Measurements from ENCODE around the gene METTL16. TPM values are rescaled to one million over a fixed set of nuclear protein-coding genes. Genes with fewer than 3 reads are reported as not detected.
"Not testable (repeated sequence)": the region's sequence is repeated elsewhere in the genome, so short reads cannot be mapped to it uniquely, and the experiment has no call there.

Gene METTL16, protein sequence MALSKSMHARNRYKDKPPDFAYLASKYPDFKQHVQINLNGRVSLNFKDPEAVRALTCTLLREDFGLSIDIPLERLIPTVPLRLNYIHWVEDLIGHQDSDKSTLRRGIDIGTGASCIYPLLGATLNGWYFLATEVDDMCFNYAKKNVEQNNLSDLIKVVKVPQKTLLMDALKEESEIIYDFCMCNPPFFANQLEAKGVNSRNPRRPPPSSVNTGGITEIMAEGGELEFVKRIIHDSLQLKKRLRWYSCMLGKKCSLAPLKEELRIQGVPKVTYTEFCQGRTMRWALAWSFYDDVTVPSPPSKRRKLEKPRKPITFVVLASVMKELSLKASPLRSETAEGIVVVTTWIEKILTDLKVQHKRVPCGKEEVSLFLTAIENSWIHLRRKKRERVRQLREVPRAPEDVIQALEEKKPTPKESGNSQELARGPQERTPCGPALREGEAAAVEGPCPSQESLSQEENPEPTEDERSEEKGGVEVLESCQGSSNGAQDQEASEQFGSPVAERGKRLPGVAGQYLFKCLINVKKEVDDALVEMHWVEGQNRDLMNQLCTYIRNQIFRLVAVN
- 15.7 TPM for polyA plus RNA-seq (2012; ENCODE audit: low read depth, missing spikeins)

DNA sequence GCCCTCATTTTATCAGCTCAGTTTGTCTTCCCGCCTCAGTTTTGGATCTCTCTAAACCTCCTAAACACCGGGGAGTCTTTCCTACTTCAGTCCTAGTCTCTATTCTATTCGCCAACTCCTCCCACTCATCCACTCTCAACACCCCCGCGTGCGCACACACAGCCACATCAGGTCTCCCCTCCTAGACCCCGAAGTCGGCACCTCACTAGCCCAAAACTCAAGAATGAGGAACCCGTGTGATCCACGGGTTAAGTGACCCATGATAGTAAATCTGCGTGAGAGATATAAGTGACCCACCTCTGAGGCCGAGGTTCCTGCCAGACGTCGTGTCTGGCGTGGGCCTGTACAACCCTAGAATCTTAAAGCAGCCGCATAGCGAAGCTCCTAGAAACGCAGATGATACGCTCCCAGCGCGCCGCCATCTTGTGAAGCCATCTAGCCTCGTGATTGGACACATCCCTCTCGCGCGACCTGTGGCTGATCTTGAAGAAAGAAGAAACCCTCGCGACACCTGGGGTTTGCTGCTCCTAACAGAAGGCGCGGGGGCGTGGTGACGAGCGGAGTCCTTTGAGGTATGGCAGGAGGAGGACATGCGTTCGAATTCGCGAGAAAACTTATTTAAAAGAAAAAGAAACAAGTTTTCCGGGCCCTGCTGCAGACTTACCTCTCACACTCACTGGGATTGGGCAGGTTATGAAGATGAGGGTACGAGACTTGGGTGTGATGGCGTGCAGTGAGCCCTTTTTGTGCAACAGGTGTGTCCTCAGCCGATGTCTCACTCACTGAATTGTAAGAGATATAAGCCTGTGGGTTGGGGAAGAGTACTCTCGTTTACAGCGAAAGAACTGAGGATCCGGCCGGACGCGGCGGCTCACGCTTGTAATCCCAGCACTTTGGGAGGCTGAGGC is at the start of gene METTL16:
METTL16 (minus strand) TSS at position 427 of the 908 bp plus-strand sequence. CDS start 9,557 bp downstream, outside the sequence.
- DNase-seq (ENCODE audit: insufficient read length, low spot score) (peak; percentile 90), FAIRE-seq (peak; percentile 95)
- TF ChIP-seq POLR2A (IDR thresholded peaks at IDR 0.05; ENCODE audit: low read depth, low read length) = peak; percentile 92
- peak; percentile 31; the same call in 1 of the 2 replicates for TF ChIP-seq SPI1 (IDR thresholded peaks at IDR 0.05; ENCODE audit: low read depth, low read length)
- TF ChIP-seq POLR2AphosphoS5 (IDR thresholded peaks at IDR 0.05; ENCODE audit: low read depth, low read length) = peak; percentile 80
- TF ChIP-seq PAX5 (IDR thresholded peaks at IDR 0.05; ENCODE audit: insufficient read depth, low read length, severe bottlenecking) = no peak
- TF ChIP-seq POU2F2 (IDR thresholded peaks at IDR 0.05; ENCODE audit: low read depth, low read length) = no peak; the same call in 1 of the 2 replicates
- peak; percentile 89 for TF ChIP-seq TAF1 (IDR thresholded peaks at IDR 0.05; ENCODE audit: low read depth, low read length)

DNA sequence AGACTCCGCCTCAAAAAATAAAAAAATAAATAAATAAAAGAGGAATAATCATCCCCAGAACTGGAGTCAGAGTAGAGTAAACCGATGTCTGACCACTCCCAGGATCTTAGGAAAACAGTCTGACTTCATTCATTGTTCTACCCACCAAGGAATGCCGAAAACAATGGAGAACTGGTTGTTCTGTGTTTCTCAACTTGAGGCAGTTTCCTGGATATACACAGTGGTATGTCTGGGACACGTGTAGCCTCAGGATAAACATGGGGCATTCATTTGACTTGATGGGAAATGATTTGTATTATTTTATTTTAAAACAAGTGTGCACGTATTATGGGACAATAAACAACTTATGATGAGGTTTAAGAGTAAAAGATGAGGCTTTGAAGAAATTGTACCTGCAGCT is 49.0 kb upstream of the METTL16 start:
- FAIRE-seq (no peak), DNase-seq (ENCODE audit: insufficient read length, low spot score) (no peak)
- no peak for TF ChIP-seq POLR2A (IDR thresholded peaks at IDR 0.05; ENCODE audit: low read depth, low read length)

DNA sequence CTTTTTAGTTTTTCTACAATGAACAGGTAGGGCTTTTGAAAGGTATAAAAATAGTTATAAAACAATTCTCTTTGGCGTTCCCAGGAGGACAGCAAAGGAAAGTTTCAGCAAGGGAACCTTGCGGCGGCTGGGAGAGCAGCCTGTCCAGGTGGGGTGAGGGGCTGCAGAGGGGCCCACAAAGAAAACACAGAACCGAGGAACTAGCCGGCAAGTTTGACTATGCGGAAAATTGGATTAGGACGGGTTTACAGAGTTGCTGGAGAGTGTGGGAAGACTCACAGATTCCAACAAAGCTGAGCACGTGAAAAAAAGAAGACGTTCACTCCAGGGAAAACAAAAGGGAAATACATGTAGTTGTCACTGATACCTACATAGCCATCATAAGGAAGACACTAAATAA is 40.2 kb upstream of the METTL16 start:
- no peak for TF ChIP-seq POU2F2 (IDR thresholded peaks at IDR 0.05; ENCODE audit: low read depth, low read length)
- no peak for TF ChIP-seq SPI1 (IDR thresholded peaks at IDR 0.05; ENCODE audit: low read depth, low read length)
- no peak for TF ChIP-seq TAF1 (IDR thresholded peaks at IDR 0.05; ENCODE audit: low read depth, low read length)
- DNase-seq (ENCODE audit: insufficient read length, low spot score) (no peak), FAIRE-seq (no peak)

DNA sequence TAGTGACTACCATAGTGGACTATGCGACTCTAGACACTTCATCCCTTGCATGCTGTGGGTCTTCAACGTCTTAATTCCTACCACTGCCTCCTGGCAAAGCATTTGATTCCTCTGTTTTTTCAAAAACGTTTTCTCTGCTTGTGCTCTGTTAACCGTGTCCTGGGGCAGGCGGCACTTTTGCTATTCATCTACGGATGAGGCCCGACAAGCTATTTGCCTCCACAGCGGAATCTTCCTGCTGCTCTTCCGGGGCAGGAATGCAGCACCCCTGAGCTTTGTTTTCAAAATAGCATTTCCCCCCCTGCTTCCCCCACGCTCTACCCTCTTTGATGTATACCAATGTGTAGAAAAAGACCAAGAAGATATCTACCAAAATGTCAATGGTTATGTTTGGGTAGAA is 39.8 kb upstream of the METTL16 start:
- DNase-seq (ENCODE audit: insufficient read length, low spot score) = no peak
- no peak for FAIRE-seq
- TF ChIP-seq POU2F2 (IDR thresholded peaks at IDR 0.05; ENCODE audit: low read depth, low read length) = no peak
- TF ChIP-seq SPI1 (IDR thresholded peaks at IDR 0.05; ENCODE audit: low read depth, low read length) = no peak
- no peak for TF ChIP-seq PAX5 (IDR thresholded peaks at IDR 0.05; ENCODE audit: insufficient read depth, low read length, severe bottlenecking)
- no peak for TF ChIP-seq TAF1 (IDR thresholded peaks at IDR 0.05; ENCODE audit: low read depth, low read length)
- TF ChIP-seq POLR2A (IDR thresholded peaks at IDR 0.05; ENCODE audit: low read depth, low read length) = no peak
- no peak for TF ChIP-seq POLR2AphosphoS5 (IDR thresholded peaks at IDR 0.05; ENCODE audit: low read depth, low read length)

DNA sequence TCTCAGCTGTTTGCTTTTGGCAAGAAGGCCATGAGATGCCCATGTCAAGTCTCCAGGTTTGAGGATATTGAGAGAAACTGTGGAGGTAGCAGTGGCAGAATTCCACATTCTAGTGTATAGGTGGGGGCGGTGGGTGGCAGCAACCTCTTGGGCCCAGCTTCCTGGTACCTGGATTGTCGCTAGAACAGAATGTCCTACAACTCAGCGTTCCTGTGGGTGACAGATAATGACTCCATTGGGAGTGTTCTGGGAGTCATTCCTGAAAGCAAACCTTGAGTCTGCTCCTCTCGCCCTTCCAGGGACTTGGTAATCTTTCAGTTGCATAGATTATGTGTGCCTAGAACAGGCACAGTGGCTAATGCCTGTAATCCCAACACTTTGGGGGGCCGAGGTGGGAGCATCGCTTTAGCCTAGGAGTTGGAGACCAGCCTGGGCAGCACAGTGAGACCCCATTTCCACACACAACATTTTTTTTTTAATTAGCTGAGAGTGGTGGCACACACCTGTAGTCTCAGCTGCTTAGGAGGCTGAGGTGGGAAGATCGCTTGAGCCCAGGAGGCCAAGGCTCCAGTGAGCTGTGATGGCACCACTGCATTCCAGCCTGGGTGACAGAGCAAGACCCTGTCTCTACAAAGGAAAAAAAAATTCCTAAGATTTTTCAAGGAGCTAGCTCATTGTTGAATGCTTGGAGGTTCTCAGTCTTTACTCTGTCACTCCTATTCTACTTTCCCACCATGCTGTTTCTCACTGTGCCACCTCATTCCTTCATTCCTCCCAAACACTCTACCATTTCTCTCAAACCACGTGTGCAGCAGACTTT is 37.9 kb upstream of the METTL16 start:
- TF ChIP-seq POLR2A (IDR thresholded peaks at IDR 0.05; ENCODE audit: low read depth, low read length) = no peak
- no peak for TF ChIP-seq SPI1 (IDR thresholded peaks at IDR 0.05; ENCODE audit: low read depth, low read length)
- TF ChIP-seq POLR2AphosphoS5 (IDR thresholded peaks at IDR 0.05; ENCODE audit: low read depth, low read length) = no peak
- TF ChIP-seq PAX5 (IDR thresholded peaks at IDR 0.05; ENCODE audit: insufficient read depth, low read length, severe bottlenecking) = no peak
- TF ChIP-seq POU2F2 (IDR thresholded peaks at IDR 0.05; ENCODE audit: low read depth, low read length) = no peak
- no peak for TF ChIP-seq TAF1 (IDR thresholded peaks at IDR 0.05; ENCODE audit: low read depth, low read length)
- DNase-seq (ENCODE audit: insufficient read length, low spot score) (no peak), FAIRE-seq (no peak)

DNA sequence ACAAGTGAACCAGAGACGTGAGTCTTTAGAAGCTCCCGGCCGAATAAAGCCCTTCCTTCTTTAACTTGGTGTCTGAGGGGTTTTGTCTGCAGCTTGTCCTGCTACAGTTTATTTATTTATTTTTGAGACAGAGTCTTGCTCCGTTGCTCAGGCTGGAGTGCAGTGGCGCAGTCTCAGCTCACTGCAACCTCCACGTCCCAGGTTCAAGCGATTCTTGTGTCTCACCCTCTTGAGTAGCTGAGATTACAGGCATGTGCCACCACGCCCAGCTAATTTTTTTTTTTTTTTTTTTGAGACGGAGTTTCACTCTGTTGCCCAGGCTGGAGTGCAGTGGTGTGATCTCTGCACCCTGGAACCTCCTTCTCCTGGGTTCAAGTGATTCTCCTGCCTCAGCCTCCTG is 36.3 kb upstream of the METTL16 start:
- not testable (repeated sequence) for DNase-seq (ENCODE audit: insufficient read length, low spot score); FAIRE-seq

DNA sequence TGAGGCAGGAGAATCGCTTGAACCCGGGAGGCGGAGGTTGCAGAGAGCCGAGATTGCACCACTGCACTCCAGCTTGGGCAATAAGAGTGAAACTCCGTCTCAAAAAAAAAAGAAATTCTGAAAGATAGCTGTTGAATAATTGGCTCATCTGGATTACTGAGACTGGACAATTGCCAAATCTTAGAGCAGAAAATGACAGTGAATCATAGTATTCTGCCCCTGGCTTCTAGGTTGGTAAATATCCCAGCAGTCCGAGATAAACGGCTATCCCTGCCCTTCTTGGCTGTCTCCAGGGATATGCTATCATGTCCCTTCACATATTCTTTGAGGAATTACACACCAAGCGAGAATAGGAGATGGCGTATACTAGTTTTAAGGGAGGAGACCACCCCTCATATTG is 35.5 kb upstream of the METTL16 start:
- TF ChIP-seq POU2F2 (IDR thresholded peaks at IDR 0.05; ENCODE audit: low read depth, low read length) (no peak), PAX5 (IDR thresholded peaks at IDR 0.05; ENCODE audit: insufficient read depth, low read length, severe bottlenecking) (no peak), TAF1 (IDR thresholded peaks at IDR 0.05; ENCODE audit: low read depth, low read length) (no peak), POLR2AphosphoS5 (IDR thresholded peaks at IDR 0.05; ENCODE audit: low read depth, low read length) (no peak), POLR2A (IDR thresholded peaks at IDR 0.05; ENCODE audit: low read depth, low read length) (no peak)
- FAIRE-seq (no peak), DNase-seq (ENCODE audit: insufficient read length, low spot score) (no peak)

DNA sequence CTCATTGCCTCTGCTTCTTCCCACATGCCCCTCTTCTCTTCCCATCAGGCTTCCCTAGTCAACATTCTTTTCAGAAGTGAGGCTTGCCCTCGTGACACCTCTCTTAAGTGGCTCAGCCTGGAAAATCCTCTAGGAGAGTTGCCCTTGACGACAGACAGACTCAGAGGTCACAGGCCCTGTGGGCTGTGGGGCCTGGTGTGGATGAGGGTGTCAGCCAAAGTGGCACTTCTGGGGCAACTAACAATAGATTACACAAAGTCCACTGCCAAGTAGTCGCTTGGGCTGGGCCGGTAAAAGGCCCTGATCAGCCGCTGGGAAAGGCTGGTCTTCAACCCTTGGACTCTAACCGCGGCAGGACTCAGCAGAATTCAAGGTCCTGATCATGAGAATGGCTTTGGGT is 33.7 kb upstream of the METTL16 start:
- DNase-seq (ENCODE audit: insufficient read length, low spot score) = no peak
- TF ChIP-seq TAF1 (IDR thresholded peaks at IDR 0.05; ENCODE audit: low read depth, low read length) (no peak), POLR2A (IDR thresholded peaks at IDR 0.05; ENCODE audit: low read depth, low read length) (no peak), PAX5 (IDR thresholded peaks at IDR 0.05; ENCODE audit: insufficient read depth, low read length, severe bottlenecking) (no peak), POU2F2 (IDR thresholded peaks at IDR 0.05; ENCODE audit: low read depth, low read length) (no peak), SPI1 (IDR thresholded peaks at IDR 0.05; ENCODE audit: low read depth, low read length) (no peak), POLR2AphosphoS5 (IDR thresholded peaks at IDR 0.05; ENCODE audit: low read depth, low read length) (no peak)
- FAIRE-seq = no peak

DNA sequence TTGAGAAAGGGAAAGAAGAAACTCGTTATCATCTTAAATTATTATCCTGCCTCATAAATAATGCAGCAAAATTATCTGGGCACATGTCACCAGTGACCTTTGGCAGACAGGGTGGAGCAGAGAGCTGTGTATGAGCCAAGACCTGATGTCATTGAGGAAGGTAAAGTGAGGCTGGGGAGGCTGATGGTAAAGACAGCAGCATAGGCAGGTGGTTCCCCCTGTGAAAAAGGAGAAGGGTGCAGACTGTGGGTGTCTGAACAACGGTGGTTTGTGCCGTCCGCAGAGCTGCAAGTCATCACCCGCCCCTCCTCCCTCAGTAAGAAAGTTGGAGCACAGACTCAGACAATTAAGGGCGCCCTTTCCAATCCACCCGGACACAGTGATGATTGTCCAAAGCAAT is 30.8 kb upstream of the METTL16 start:
- FAIRE-seq = no peak
- no peak for DNase-seq (ENCODE audit: insufficient read length, low spot score)
- no peak for TF ChIP-seq POLR2A (IDR thresholded peaks at IDR 0.05; ENCODE audit: low read depth, low read length)
- peak; percentile 45 for TF ChIP-seq SPI1 (IDR thresholded peaks at IDR 0.05; ENCODE audit: low read depth, low read length)

Data from GM12891 (cell line).